Ovary (tissue), 3 donors: Measurements from ENCODE around the gene AIF1L.

ENCODE experiments used
- CTCF ChIP-seq, 3 donors: fragments of 450-650 bp in 2 of 3; fragments of 200-600 bp in 1 of 3; IDR thresholded peaks; one replicate each; pipeline versions ENCODE4 v1.5.1 to v1.8.0; 2016 to 2022; ENCODE audit warnings: antibody characterized with exemption in 3 of 3, mild to moderate bottlenecking in 1 of 3
- EP300 ChIP-seq: sonication (generic); formaldehyde crosslinking; IDR thresholded peaks from one replicate; pipeline ENCODE4 v1.6.1; 2017; ENCODE audit warnings: antibody characterized with exemption
- donor health status: DM: no; HTN: no; CAD: no.

- TF ChIP-seq CTCF (IDR thresholded peaks at IDR 0.05) (no peak), EP300 (no peak)
Measured at GRCh38 chr9:131072107-131072870, 24.0 kb upstream of the AIF1L start.
